ENCODE data around the gene RPL28.

The RPL28 gene

GRCh38 chr19:55353803-55354697 is 31.7 kb upstream of the RPL28 start:
- peak; percentile 46 for DNase-seq

- DNase-seq = no peak
These were observed 31.0 kb upstream of the RPL28 start, which contains the start of gene COX6B2 for GRCh38 chr19:55354698-55355212. Gene COX6B2, minus strand, starts transcription at chr19:55354719. Its CDS starts 198 bp downstream, at chr19:55354521.

- no peak for DNase-seq
These were observed 30.4 kb upstream of the RPL28 start for GRCh38 chr19:55355213-55355821.

DNA sequence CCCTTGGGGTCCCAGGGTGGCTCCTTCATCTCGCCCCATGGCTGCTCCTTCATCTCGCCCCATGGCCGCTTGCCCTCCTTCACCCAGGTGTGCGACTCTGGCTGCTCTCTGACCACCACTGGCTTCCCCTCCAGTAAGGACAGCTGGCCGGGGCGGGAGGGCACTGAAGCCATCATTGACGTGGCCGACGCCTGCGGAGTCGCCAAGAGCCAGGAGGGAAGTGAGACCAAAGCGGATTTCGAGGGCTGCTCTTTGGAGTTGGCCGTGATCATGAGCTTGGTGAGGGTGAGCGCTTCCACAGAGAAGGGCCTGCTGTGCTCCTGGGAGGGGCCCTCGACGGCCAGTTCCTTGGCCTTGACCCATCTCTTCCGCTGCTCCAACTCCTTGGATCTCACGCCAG is 27.2 kb upstream of the RPL28 start:
- DNase-seq = no peak

DNA sequence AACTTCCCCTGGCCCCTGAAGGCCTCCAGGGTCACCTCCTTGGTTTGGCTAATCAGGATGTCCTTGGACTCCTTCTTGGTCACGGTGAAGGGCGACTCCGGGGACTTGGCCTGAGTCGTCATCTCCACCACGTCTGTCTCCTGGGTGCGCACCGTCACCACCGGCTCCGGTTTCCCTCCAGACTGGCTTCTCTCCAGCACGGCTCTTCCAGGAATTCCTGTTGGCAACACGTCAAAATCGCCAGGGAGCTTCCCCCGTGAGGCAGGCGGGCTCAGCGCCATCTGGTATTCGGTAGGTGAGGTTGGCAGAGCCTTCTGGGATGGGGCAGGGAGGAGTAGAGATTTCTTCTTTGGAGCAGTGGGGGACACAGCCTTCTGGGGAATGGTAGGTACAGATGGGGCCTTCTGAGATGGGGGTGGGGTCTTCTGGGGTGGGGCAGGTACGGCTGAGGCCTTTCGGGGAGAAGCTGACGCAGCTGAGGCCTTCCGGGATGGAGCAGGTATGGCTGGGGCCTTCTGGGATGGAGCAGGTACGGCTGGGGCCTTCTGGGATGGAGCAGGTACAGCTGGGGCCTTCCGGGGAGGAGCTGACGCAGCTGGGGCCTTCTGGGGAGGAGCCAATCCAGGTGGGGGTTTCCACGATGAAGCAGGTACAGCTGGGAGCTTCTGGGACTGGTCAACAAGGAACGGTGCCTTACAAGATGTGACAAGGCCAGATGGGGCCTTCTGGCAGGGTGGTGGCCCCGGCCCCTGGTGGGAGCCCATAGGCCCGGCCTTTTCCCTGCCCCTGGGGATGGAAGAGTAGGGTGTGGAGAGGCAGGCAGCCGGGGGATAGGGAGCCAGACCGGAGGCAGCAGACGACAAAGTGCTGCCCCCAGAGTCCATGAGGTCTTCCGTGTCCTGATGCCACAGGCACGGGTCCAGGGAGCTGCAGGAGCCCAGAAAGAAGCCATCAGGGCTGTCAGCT is 26.5 kb upstream of the RPL28 start:
- DNase-seq = no peak

DNA sequence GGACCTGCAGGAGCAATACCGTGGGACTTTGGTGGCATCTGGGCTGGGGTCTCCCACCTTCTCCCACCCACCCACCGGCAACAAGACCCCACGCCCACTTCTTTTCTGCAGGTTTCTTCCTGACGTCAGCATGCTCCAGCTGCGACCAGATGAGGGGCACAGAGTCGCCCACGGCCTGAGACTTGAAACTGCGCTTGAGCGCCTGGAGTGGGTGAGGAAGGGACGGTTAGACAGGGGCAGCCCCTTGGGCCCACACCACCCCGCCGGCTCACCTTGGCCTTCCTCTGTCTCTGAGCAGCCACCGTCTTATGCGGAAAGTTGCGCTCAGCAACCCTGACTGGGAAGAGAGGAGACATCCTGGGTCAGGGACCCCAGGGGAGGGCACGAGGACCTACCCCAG is 24.8 kb upstream of the RPL28 start:
- no peak for DNase-seq

DNA sequence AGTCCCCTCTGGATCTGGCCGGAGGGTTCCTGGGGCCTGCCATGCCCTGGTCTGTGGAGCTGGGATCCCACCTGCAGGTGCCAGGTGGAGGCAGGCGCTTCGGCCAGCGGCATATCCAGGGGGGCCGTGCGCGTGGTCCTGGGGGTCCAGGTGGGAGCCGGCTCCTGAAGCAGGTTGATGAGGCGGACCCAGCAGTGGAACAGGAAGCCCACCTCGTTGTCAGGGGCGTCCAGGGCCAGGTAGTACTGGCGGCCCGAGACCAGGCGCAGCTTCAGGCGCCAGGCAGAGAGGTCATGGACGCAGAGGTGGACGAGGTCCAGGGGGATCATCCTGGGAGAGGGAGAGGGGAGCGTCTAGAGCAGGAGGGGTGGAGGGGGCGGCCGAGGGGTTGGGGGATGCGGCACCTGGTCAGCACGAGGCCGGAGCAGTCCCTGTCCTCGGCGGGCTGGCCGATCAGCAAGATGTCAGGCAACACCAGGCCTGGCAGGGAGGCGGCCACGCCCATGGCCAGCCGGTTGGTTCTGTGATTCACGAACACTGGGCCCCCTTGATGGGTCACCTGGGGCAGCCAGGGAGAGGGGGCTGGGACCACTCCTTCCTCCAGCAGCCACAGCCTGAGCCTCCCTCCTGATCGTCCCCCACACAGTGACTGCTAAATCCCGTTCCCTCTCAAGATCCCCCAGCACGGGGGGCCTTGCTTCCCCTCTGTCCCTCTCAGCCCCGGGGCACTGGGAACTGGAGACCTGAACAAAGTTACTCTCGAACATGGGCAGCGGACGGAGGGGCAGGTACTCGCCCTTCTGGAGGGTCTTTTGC is 23.4 kb upstream of the RPL28 start:
- no peak for DNase-seq

DNA sequence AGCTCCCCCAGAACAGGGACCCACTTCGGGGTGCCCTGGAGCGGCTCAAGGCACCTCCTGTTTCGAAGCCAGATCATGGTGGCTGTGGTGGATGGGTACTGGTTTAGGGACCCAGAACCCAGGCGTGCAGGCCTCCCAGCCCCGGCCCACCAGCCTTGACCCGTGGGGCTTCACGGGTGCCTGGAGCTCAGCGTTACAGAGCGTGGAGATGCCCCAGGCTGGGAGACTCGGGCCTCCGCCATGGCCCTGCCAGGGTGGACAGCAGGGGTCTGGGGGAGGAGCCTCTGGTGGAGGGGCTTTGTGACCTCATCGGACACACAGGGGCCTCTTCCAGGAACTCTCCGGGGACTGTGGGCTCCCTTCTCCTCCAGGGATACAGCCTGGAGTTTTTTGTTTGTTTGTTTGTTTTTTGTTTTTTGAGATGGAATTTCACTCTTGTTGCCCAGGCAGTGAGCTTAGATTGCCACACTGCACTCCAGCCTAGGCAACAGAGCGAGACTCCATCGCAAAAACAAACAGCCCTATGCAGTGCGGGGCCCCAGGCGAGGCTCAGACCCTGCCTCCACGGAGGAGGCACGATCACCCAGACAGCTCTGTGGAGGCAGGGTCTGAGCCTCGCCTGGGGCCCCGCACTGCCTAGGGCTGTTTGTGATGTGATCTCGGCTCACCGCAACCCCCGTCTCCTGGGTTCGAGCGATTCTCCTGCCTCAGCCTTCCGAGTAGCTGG is 22.6 kb upstream of the RPL28 start, which contains the start of gene GARIN5B:
GARIN5B (minus strand) TSS at position 271 of the 727 bp plus-strand sequence; CDS start at position 77, 194 bp downstream.
- DNase-seq = no peak

GRCh38 chr19:55365245-55365644 is 20.5 kb upstream of the RPL28 start:
- no peak for DNase-seq

- DNase-seq = no peak
These were observed 19.8 kb upstream of the RPL28 start for GRCh38 chr19:55365964-55366363.

- DNase-seq = no peak
These were observed 18.9 kb upstream of the RPL28 start for GRCh38 chr19:55366790-55367189.

DNA sequence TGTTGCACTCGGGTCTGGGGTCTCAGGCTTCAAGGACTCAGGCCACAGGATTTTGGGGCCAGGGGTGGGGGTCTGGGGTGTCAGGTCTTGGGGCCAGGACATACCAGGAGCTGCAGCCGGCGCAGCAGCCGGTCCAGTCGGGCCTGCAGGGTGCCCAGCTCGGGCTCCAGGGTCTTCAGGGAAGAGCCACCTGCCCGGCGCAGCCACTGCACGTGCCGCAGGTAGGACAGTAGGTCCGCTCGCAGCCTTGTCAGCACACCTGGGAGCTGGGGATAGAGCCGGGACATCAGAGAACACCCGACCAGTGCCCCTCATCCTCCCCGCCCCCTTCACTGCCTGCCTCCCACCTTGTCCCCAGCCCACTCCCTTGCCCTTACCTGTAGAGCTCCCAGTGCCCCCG is 17.6 kb upstream of the RPL28 start:
- DNase-seq = no peak

- no peak for DNase-seq
These were observed 16.8 kb upstream of the RPL28 start for GRCh38 chr19:55368701-55369563.

- peak; percentile 33 for DNase-seq
These were observed 16.0 kb upstream of the RPL28 start for GRCh38 chr19:55369653-55370304.

DNA sequence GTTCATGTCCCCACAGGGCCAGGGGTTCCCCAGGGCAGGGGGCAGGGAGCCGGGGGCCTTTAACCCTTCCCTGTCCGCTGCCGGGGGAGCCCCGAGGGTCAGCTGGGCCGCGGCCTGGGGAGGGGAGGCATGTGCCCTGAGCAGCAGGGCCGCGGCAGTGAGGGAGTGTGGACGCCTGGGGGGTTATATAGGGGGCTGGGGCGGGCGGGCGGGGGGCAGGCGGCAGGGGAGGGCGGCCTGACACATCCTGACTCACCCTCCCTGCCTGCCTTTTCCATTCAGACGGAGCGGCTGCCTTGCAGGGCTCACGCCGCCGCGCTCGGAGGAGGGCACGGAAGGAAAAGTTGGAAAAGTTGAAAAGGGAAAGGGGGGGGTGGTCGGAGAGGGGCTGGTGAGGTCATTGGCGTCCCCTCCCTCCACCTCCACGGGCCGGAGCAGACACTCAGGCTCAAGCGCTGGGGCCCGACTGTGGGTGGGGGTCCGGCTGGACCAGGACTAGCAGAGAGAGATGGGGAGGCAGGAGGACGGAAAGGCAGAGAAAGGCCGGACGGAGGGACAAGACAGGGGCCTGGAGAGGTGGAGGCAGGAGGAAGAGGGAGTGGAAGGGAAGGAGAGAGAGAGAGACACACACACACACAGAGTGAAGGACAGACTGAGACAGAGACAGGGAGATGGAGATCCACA is 15.3 kb upstream of the RPL28 start, which contains the start of gene IL11:
IL11 (minus strand) TSS at position 159 of the 684 bp plus-strand sequence; CDS start at position 6, 153 bp downstream.
- DNase-seq = no peak

GRCh38 chr19:55372316-55373081 is 13.2 kb upstream of the RPL28 start:
- DNase-seq = no peak

- no peak for DNase-seq
These were observed 12.3 kb upstream of the RPL28 start for GRCh38 chr19:55373306-55373992.
